GM12878 (cell line): ENCODE data around the gene MRAS. TPM values are rescaled to one million over a fixed set of nuclear protein-coding genes. Genes with fewer than 3 reads are reported as not detected.

Experiments
- ATAC-seq: fragments of 200-7000 bp; cut with Tn5 transposase; 3 replicates; pipeline ENCODE4 v1.9.1; 2020; ENCODE audit warnings: mild to moderate bottlenecking, moderate library complexity
- BruUV-seq: library from RNA; stranded (reverse); fragments of 400-500 nt; replicated peaks from 2 replicates; lab custom pipeline; 2021; lab: Mats Ljungman, UMichigan
- CTCF ChIA-PET: fragments of 300-600 bp; sonication (Branson Sonifier 250); formaldehyde crosslinking; extraction: SDS; loops from one replicate; lab custom pipeline; 2021; ENCODE audit warnings: inconsistent platforms; lab: Yijun Ruan, JAX
- POLR2A ChIA-PET: fragments of 350-600 bp; formaldehyde crosslinking; extraction: SDS; loops from one replicate; lab custom pipeline; 2021; ENCODE audit warnings: inconsistent platforms; lab: Charles Lee
- RAD21 ChIA-PET: fragments of 300-600 bp; sonication (Branson Sonifier 250); formaldehyde crosslinking; loops from one replicate; lab custom pipeline; 2023; ENCODE audit warnings: antibody characterized with exemption; ENCODE audit not compliant: unreplicated experiment; lab: Charles Lee
- SMC1A ChIA-PET: fragments of 300-600 bp; sonication (Branson Sonifier 250); formaldehyde crosslinking; loops from one replicate; lab custom pipeline; 2023; ENCODE audit not compliant: unreplicated experiment, uncharacterized antibody; lab: Charles Lee
- DNase-seq: peaks from one replicate; pipeline ENCODE4 v3.0.0-alpha.2; 2011; ENCODE audit warnings: low read depth, low spot score
- FAIRE-seq: peaks from 3 replicates; lab custom pipeline; 2011; peaks lifted over from hg19 to GRCh38; lab: Jason Lieb, UNC
- H2AFZ ChIP-seq: 2 replicates; pipeline ENCODE4 v1.6.0; 2011; ENCODE audit warnings: low read depth, low read length, control low read depth; ENCODE audit not compliant: control insufficient read depth
- H3K27ac ChIP-seq: 2 replicates; pipeline ENCODE4 v1.5.1; 2011; ENCODE audit warnings: control low read depth; ENCODE audit not compliant: control insufficient read depth, insufficient read depth
- H3K27me3 ChIP-seq, 2 experiments: replicated peaks in 1 of 2; 2 replicates each; pipeline versions ENCODE4 v1.6.0 to v1.6.1; 2011; ENCODE audit warnings: low read length in 1 of 2; ENCODE audit not compliant: control insufficient read depth in 2 of 2, insufficient read depth in 2 of 2
- H3K36me3 ChIP-seq, 2 experiments: 2 replicates each; pipeline ENCODE4 v1.5.1; 2011; ENCODE audit warnings: low read length in 1 of 2; ENCODE audit not compliant: control insufficient read depth in 2 of 2, insufficient read depth in 2 of 2
- H3K4me1 ChIP-seq: 2 replicates; pipeline ENCODE4 v1.6.1; 2011; ENCODE audit warnings: mild to moderate bottlenecking, low read length, moderate library complexity, mixed read lengths; ENCODE audit not compliant: control insufficient read depth, insufficient read depth
- H3K4me2 ChIP-seq: 2 replicates; pipeline ENCODE4 v1.6.0; 2011; ENCODE audit warnings: control low read depth; ENCODE audit not compliant: control insufficient read depth, insufficient read depth
- H3K4me3 ChIP-seq: fragments of 200-600 bp; sonication (generic); 2 replicates; pipeline ENCODE4 v1.5.1; 2016
- H3K79me2 ChIP-seq: 2 replicates; pipeline ENCODE4 v1.6.0; 2011; ENCODE audit warnings: low read length; ENCODE audit not compliant: control insufficient read depth, insufficient read depth
- H3K9ac ChIP-seq: 2 replicates; pipeline ENCODE4 v1.8.0; 2011; ENCODE audit warnings: low read length, control low read depth, mixed read lengths; ENCODE audit not compliant: control insufficient read depth, insufficient read depth
- H3K9me3 ChIP-seq: replicated peaks from 3 replicates; pipeline ENCODE4 v1.5.1; 2011; ENCODE audit warnings: mild to moderate bottlenecking, low read length; ENCODE audit not compliant: control insufficient read depth, insufficient read depth
- H4K20me1 ChIP-seq: 2 replicates; pipeline ENCODE4 v1.6.0; 2011; ENCODE audit not compliant: control insufficient read depth, insufficient read depth
- CBFB ChIP-seq: IDR thresholded peaks from 2 replicates; pipeline ENCODE4 v1.6.1; 2016; ENCODE audit warnings: antibody characterized with exemption, low read depth
- CBX3 ChIP-seq: fragments of 200-600 bp; sonication (generic); IDR thresholded peaks from 2 replicates; pipeline ENCODE4 v1.6.1; 2016; ENCODE audit warnings: low read depth, borderline replicate concordance
- CEBPZ ChIP-seq: fragments of 150-350 bp; IDR thresholded peaks from 2 replicates; pipeline ENCODE4 v1.6.1; 2016; ENCODE audit warnings: low read depth, low read length
- E4F1 ChIP-seq: fragments of 450-650 bp; IDR thresholded peaks from 2 replicates; pipeline ENCODE4 v1.6.1; 2018; ENCODE audit warnings: borderline replicate concordance, mild to moderate bottlenecking; ENCODE audit not compliant: partially characterized antibody
- EED ChIP-seq: sonication (generic); IDR thresholded peaks from 2 replicates; pipeline ENCODE4 v1.6.1; 2016; ENCODE audit warnings: antibody characterized with exemption, low read depth
- MYB ChIP-seq: fragments of 150-350 bp; IDR thresholded peaks from 2 replicates; pipeline ENCODE4 v1.6.1; 2014; ENCODE audit warnings: mild to moderate bottlenecking, low read depth, low read length, borderline replicate concordance
- MYC ChIP-seq: IDR thresholded peaks from 2 replicates; pipeline ENCODE4 v1.6.1; 2011; ENCODE audit warnings: mild to moderate bottlenecking, low read length, moderate library complexity, inconsistent platforms; ENCODE audit not compliant: insufficient read depth, insufficient replicate concordance, insufficient read length, severe bottlenecking
- NFIC ChIP-seq: IDR thresholded peaks from 2 replicates; pipeline ENCODE4 v1.6.1; 2012; ENCODE audit warnings: low read depth, mild to moderate bottlenecking, inconsistent platforms, low read length, moderate library complexity
- PAX8 ChIP-seq: fragments of 450-650 bp; IDR thresholded peaks from 2 replicates; pipeline ENCODE4 v1.6.1; 2017; ENCODE audit warnings: mild to moderate bottlenecking, moderate library complexity
- SMC3 ChIP-seq: IDR thresholded peaks from 2 replicates; pipeline ENCODE4 v1.6.1; 2011; ENCODE audit warnings: low read length, improper control_type of control experiment, borderline replicate concordance
- STAT3 ChIP-seq: IDR thresholded peaks from 2 replicates; pipeline ENCODE4 v1.6.1; 2011; ENCODE audit warnings: low read depth, low read length, improper control_type of control experiment
- ZBTB4 ChIP-seq: fragments of 450-650 bp; formaldehyde crosslinking; IDR thresholded peaks from 2 replicates; pipeline ENCODE4 v1.4.0; 2022; ENCODE audit warnings: mild to moderate bottlenecking, moderate library complexity
- WGBS: methylation state at CpG from one replicate; pipeline ENCODE4 v1.1.6; 2016; ENCODE audit warnings: low lambda C conversion rate; ENCODE audit not compliant: insufficient replicate concordance, insufficient coverage; ENCODE audit errors: missing lambda C conversion rate; 5-methylcytosine and 5-hydroxymethylcytosine counted together
- in situ Hi-C: fragments of 300-500 bp; cut with MboI; formaldehyde crosslinking; loops from 9 replicates; pipeline ENCODE4 v1.14.3; 2018; ENCODE audit warnings: mixed read lengths
- intact Hi-C: fragments of 100-400 bp; cut with micrococcal nuclease; formaldehyde crosslinking; loops from one replicate; pipeline ENCODE4 v1.14.2; 2022; ENCODE audit not compliant: unreplicated experiment
- polyA plus RNA-seq, 11 experiments: library from polyadenylated mRNA; depleted of rRNA in 4 of 11; unstranded in 6 of 11; stranded (reverse) in 5 of 11; fragments of >200 nt; fragmentation: Nextera tagmentation in 4 of 11; fragmentation: Illumina TruSeq in 1 of 11; extraction: Ambion mirVana in 4 of 11; extraction: Trizol in 1 of 11; gene quantifications; 1 replicate in 1 of 11; 2 replicates in 10 of 11; pipeline versions ENCODE4 v1.2.1 to v1.2.3, GENCODE V29; 2011 to 2016; ENCODE audit warnings: inconsistent platforms in 2 of 11, missing spikeins in 2 of 11, low read depth in 1 of 11
- total RNA-seq, 4 experiments: library from RNA; depleted of rRNA in 3 of 4; stranded (reverse); fragments of >200 nt in 3 of 4; fragmentation: Illumina TruSeq in 1 of 4; extraction: Trizol in 1 of 4; gene quantifications; 2 replicates each; pipeline versions ENCODE4 v1.2.1 to v1.2.3, GENCODE V29; 2013 to 2021
- TF ChIP-seq, protein P1 (sequence below): IDR thresholded peaks from 2 replicates; pipeline ENCODE4 v1.6.1; 2011; ENCODE audit warnings: low read depth, low read length, improper control_type of control experiment, borderline replicate concordance

MRAS gene
- total and polyA plus RNA-seq, 10 of the 15 experiments (the other 5 are each of a cell fraction or from before 2014, with no cell fraction given), result 0.01 to 0.44 (median 0.17) TPM; not detected in 6

- ChIA-PET RAD21 (no interaction called here), SMC1A (no interaction called here), CTCF (no interaction called here), POLR2A (no interaction called here)
- DNase-seq (no peak), ATAC-seq (no peak), FAIRE-seq (no peak)
- BruUV-seq, result no TSS peak
- intact Hi-C loops, result no loop called here
- in situ Hi-C loops, result no loop called here
- H2AFZ ChIP-seq, result no peak overlapping the region
- no peak overlapping the region for H3K9ac ChIP-seq
- no peak overlapping the region for H3K4me3 ChIP-seq
- H3K9me3 ChIP-seq, result no peaks in the 10 kb centered on the region
- 37% methylated on average over 7 of the region's 7 CpGs for WGBS
- H3K27me3 ChIP-seq, result peaks cover 3 to 7% of the 10 kb centered on the region in 2 experiments; a peak in 3 of 4 replicates
- H3K36me3 ChIP-seq, result no peaks in the 10 kb centered on the region
- H3K79me2 ChIP-seq, result no peaks in the 10 kb centered on the region
- no peak overlapping the region for H3K27ac ChIP-seq
- no peak overlapping the region for H3K4me2 ChIP-seq
- H4K20me1 ChIP-seq, result no peaks in the 10 kb centered on the region; the same call in 1 of the 2 replicates
- no peaks in the 10 kb centered on the region for H3K4me1 ChIP-seq
- TF ChIP-seq STAT3, result no peak
- TF ChIP-seq, protein P1, sequence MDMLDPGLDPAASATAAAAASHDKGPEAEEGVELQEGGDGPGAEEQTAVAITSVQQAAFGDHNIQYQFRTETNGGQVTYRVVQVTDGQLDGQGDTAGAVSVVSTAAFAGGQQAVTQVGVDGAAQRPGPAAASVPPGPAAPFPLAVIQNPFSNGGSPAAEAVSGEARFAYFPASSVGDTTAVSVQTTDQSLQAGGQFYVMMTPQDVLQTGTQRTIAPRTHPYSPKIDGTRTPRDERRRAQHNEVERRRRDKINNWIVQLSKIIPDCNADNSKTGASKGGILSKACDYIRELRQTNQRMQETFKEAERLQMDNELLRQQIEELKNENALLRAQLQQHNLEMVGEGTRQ, result no peak
- TF ChIP-seq CBFB, result no peak
- TF ChIP-seq CBX3, result no peak
- TF ChIP-seq EED, result no peak
- TF ChIP-seq NFIC, result no peak
- no peak for TF ChIP-seq PAX8
- no peak for TF ChIP-seq ZBTB4 (CRISPR knock-in tag)
- no peak for TF ChIP-seq SMC3
- TF ChIP-seq MYB, result no peak
- no peak for TF ChIP-seq CEBPZ
- no peak for TF ChIP-seq MYC
- TF ChIP-seq E4F1, result no peak
These were observed 8.5 kb downstream of the MRAS start for GRCh38 chr3:138356730-138357405.
